HG02870 (cell line): ENCODE results near the gene PSAP.

Experiments
- ATAC-seq: cut with Tn5 transposase; IDR thresholded peaks from one replicate; pipeline ENCODE4 v1.9.1; 2021; ENCODE audit warnings: mild to moderate bottlenecking, moderate library complexity; ENCODE audit not compliant: unreplicated experiment

Gene PSAP

GRCh38 chr10:71810048-71810750 is 40.9 kb downstream of the PSAP start:
- ATAC-seq, result no peak

GRCh38 chr10:71809628-71810027 is 41.4 kb downstream of the PSAP start:
- no peak for ATAC-seq

GRCh38 chr10:71807557-71808510 is 43.2 kb downstream of the PSAP start:
- no peak for ATAC-seq

GRCh38 chr10:71806704-71807556 is 44.1 kb downstream of the PSAP start:
- ATAC-seq, result no peak

- no peak for ATAC-seq
Observed at GRCh38 chr10:71805776-71806703, 45.0 kb downstream of the PSAP start.

GRCh38 chr10:71804077-71804476 is 47.0 kb downstream of the PSAP start:
- no peak for ATAC-seq

- no peak for ATAC-seq
Observed at GRCh38 chr10:71802715-71803488, 48.1 kb downstream of the PSAP start.

GRCh38 chr10:71802235-71802634 is 48.8 kb downstream of the PSAP start:
- no peak for ATAC-seq

GRCh38 chr10:71801361-71801760 is 49.7 kb downstream of the PSAP start:
- peak; percentile 82 for ATAC-seq

- ATAC-seq, result no peak
Observed at GRCh38 chr10:71799608-71800453, 51.2 kb downstream of the PSAP start.

GRCh38 chr10:71799112-71799511 is 51.9 kb downstream of the PSAP start:
- no peak for ATAC-seq

GRCh38 chr10:71798308-71798624 is 52.8 kb downstream of the PSAP start:
- ATAC-seq, result no peak

- no peak for ATAC-seq
Observed at GRCh38 chr10:71797533-71798307, 53.3 kb downstream of the PSAP start.

GRCh38 chr10:71796749-71797405 is 54.2 kb downstream of the PSAP start:
- ATAC-seq, result no peak

GRCh38 chr10:71795248-71795647 is 55.8 kb downstream of the PSAP start:
- ATAC-seq, result no peak

- ATAC-seq, result no peak
Observed at GRCh38 chr10:71790749-71791440, 60.2 kb downstream of the PSAP start.

- ATAC-seq, result no peak
Observed at GRCh38 chr10:71789871-71790270, 61.2 kb downstream of the PSAP start.
